ENCODE measurements around the gene COL1A1. TPM values are rescaled to one million over a fixed set of nuclear protein-coding genes. Genes with fewer than 3 reads are reported as not detected.

COL1A1 gene
- polyA plus RNA-seq, 1 experiment, result 1,356 TPM

GRCh38 chr17:50211249-50212120, 10.1 kb upstream of the COL1A1 start:
- no peaks in the 10 kb centered on the region for H3K27me3 ChIP-seq (ENCODE audit: control insufficient read depth, insufficient read depth, low read length)
- TF ChIP-seq CTCF (IDR thresholded peaks at IDR 0.05; ENCODE audit: low read depth, low read length), result no peak
- DNase-seq (ENCODE audit: low read depth, low spot score), result no peak
- peak overlapping the region; percentile 48 for H3K4me3 ChIP-seq (ENCODE audit: low read depth, low read length)
- no peaks in the 10 kb centered on the region for H3K9me3 ChIP-seq (ENCODE audit: control insufficient read depth, insufficient read depth, low read length)
- ChIA-PET POLR2A (interaction anchor here (0.9 to 14.8 kb wide), 11 partner anchors 8 to 78 kb away, joined by 3 to 726 read pairs (median 21); partner anchors contain the start of genes COL1A1 and TMEM92), CTCF (interaction anchor here (0.6 to 1.6 kb wide), 3 partner anchors 42 to 78 kb away, joined by 3 to 5 read pairs (median 5); no protein-coding TSS in a partner anchor)
- peak overlapping the region; percentile 100 for H3K27ac ChIP-seq (ENCODE audit: low read depth, low read length)

- POLR2A ChIA-PET, result interaction anchor here (0.6 to 14.8 kb wide), 14 partner anchors 7 to 79 kb away, joined by 3 to 726 read pairs (median 11); partner anchors contain the start of genes COL1A1 and TMEM92
- CTCF ChIA-PET, result interaction anchor here (0.6 to 2.1 kb wide), 4 partner anchors 9 to 79 kb away, joined by 3 to 5 read pairs (median 4); partner anchors contain the start of gene COL1A1
- H3K9me3 ChIP-seq (ENCODE audit: control insufficient read depth, insufficient read depth, low read length), result no peaks in the 10 kb centered on the region
- DNase-seq (ENCODE audit: low read depth, low spot score), result peak; percentile 98
- peak overlapping the region; percentile 100 for H3K27ac ChIP-seq (ENCODE audit: low read depth, low read length)
- peak overlapping the region; percentile 57 for H3K4me3 ChIP-seq (ENCODE audit: low read depth, low read length)
- no peaks in the 10 kb centered on the region for H3K27me3 ChIP-seq (ENCODE audit: control insufficient read depth, insufficient read depth, low read length)
- TF ChIP-seq CTCF (IDR thresholded peaks at IDR 0.05; ENCODE audit: low read depth, low read length), result no peak
These were observed 9.1 kb upstream of the COL1A1 start for GRCh38 chr17:50210240-50211225.

- Histone ChIP-seq H3K27me3 (ENCODE audit: control insufficient read depth, insufficient read depth, low read length) (no peaks in the 10 kb centered on the region), H3K9me3 (ENCODE audit: control insufficient read depth, insufficient read depth, low read length) (no peaks in the 10 kb centered on the region), H3K4me3 (ENCODE audit: low read depth, low read length) (peak overlapping the region; percentile 57), H3K27ac (ENCODE audit: low read depth, low read length) (peak overlapping the region; percentile 100)
- ChIA-PET CTCF (interaction anchor here (0.7 to 2.1 kb wide), 4 partner anchors 8 to 48 kb away, joined by 3 to 5 read pairs (median 4); partner anchors contain the start of gene COL1A1), POLR2A (interaction anchor here (0.6 to 14.8 kb wide), 13 partner anchors 6 to 80 kb away, joined by 3 to 726 read pairs (median 13); partner anchors contain the start of genes COL1A1 and TMEM92)
- no peak for TF ChIP-seq CTCF (IDR thresholded peaks at IDR 0.05; ENCODE audit: low read depth, low read length)
- peak; percentile 100 for DNase-seq (ENCODE audit: low read depth, low spot score)
These were observed 8.2 kb upstream of the COL1A1 start for GRCh38 chr17:50209472-50210239.

GRCh38 chr17:50209133-50209471, 7.7 kb upstream of the COL1A1 start:
- CTCF ChIA-PET, result interaction anchor here (0.7 to 2.1 kb wide), 3 partner anchors 9 to 47 kb away, joined by 3 to 5 read pairs (median 5); no protein-coding TSS in a partner anchor
- peak overlapping the region; percentile 100 for H3K27ac ChIP-seq (ENCODE audit: low read depth, low read length)
- H3K27me3 ChIP-seq (ENCODE audit: control insufficient read depth, insufficient read depth, low read length), result no peaks in the 10 kb centered on the region
- no peak for DNase-seq (ENCODE audit: low read depth, low spot score)
- no peaks in the 10 kb centered on the region for H3K9me3 ChIP-seq (ENCODE audit: control insufficient read depth, insufficient read depth, low read length)
- no peak overlapping the region for H3K4me3 ChIP-seq (ENCODE audit: low read depth, low read length)
- no peak for TF ChIP-seq CTCF (IDR thresholded peaks at IDR 0.05; ENCODE audit: low read depth, low read length)
- POLR2A ChIA-PET, result interaction anchor here (0.6 to 14.8 kb wide), 13 partner anchors 5 to 80 kb away, joined by 3 to 726 read pairs (median 13); partner anchors contain the start of genes COL1A1 and TMEM92

Measured in AG04450 (cell line).